Nephron (organoid): ENCODE data around the gene GPC5.

Experiments
- H3K27ac Mint-ChIP-seq, 3 experiments: 2 replicates each; pipeline ENCODE4 v1.8.0; 2020; ENCODE audit warnings: mixed read lengths in 3 of 3, mild to moderate bottlenecking in 2 of 3, moderate library complexity in 1 of 3
- H3K27me3 Mint-ChIP-seq: 2 replicates; pipeline ENCODE4 v1.8.0; 2021; ENCODE audit warnings: low read depth, mild to moderate bottlenecking, moderate library complexity, mixed read lengths
- H3K36me3 Mint-ChIP-seq: 2 replicates; pipeline ENCODE4 v1.8.0; 2020; ENCODE audit warnings: low read depth, mixed read lengths
- H3K4me1 Mint-ChIP-seq: 2 replicates; pipeline ENCODE4 v1.8.0; 2020; ENCODE audit warnings: mixed read lengths
- H3K4me3 Mint-ChIP-seq, 3 experiments: 2 replicates each; pipeline ENCODE4 v1.8.0; 2020; ENCODE audit warnings: mild to moderate bottlenecking in 3 of 3, mixed read lengths in 3 of 3, moderate library complexity in 2 of 3
- H3K9me3 Mint-ChIP-seq: 2 replicates; pipeline ENCODE4 v1.8.0; 2020; ENCODE audit warnings: mixed read lengths
- CTCF ChIP-seq, 3 experiments: fragments of 200-600 bp; sonication (generic); IDR thresholded peaks; one replicate each; pipeline ENCODE4 v1.5.0; 2021; ENCODE audit warnings: antibody characterized with exemption in 3 of 3; ENCODE audit not compliant: unreplicated experiment in 3 of 3

Gene GPC5

GRCh38 chr13:92670096-92670495 is 1271.7 kb downstream of the GPC5 start:
- no peak overlapping the region for H3K4me3 Mint-ChIP-seq
- H3K9me3 Mint-ChIP-seq: no peaks in the 10 kb centered on the region
- no peaks in the 10 kb centered on the region for H3K27me3 Mint-ChIP-seq
- no peak for TF ChIP-seq CTCF (IDR thresholded peaks at IDR 0.05; ENCODE audit: unreplicated experiment in 3 of 3)
- no peaks in the 10 kb centered on the region for H3K4me1 Mint-ChIP-seq
- no peaks in the 10 kb centered on the region for H3K36me3 Mint-ChIP-seq
- H3K27ac Mint-ChIP-seq: no peak overlapping the region

GRCh38 chr13:92671821-92672220 is 1273.4 kb downstream of the GPC5 start:
- Mint-ChIP-seq H3K36me3 (no peaks in the 10 kb centered on the region), H3K4me1 (no peaks in the 10 kb centered on the region), H3K27me3 (no peaks in the 10 kb centered on the region), H3K27ac (no peak overlapping the region), H3K4me3 (no peak overlapping the region), H3K9me3 (no peaks in the 10 kb centered on the region)
- TF ChIP-seq CTCF (IDR thresholded peaks at IDR 0.05; ENCODE audit: unreplicated experiment in 3 of 3): no peak

GRCh38 chr13:92676246-92676645 is 1277.8 kb downstream of the GPC5 start:
- Mint-ChIP-seq H3K4me3 (no peak overlapping the region), H3K4me1 (no peaks in the 10 kb centered on the region), H3K9me3 (no peaks in the 10 kb centered on the region), H3K27me3 (no peaks in the 10 kb centered on the region), H3K27ac (no peak overlapping the region), H3K36me3 (no peaks in the 10 kb centered on the region)
- no peak for TF ChIP-seq CTCF (IDR thresholded peaks at IDR 0.05; ENCODE audit: unreplicated experiment in 3 of 3)

DNA sequence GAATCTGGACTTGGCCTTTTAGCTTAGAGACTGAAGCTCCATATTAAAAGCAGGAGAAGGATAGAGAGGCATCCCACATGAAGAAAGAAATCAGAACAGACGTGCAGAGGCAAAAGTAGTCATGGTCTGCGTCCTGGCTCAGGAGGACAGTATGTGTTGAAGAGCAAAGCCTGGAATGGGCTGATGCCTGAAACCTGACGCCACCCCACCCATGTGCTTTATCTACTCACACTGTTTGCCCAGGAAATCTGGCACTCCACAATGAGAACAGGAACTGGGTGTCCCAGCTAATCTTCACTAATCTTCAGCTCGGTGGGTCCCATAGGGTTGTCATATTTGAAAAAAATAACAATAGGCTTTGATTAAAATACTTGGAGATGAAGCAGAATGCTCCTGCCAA is 1279.2 kb downstream of the GPC5 start:
- Mint-ChIP-seq H3K4me3 (no peak overlapping the region), H3K36me3 (no peaks in the 10 kb centered on the region), H3K27ac (no peak overlapping the region), H3K9me3 (no peaks in the 10 kb centered on the region), H3K4me1 (no peaks in the 10 kb centered on the region), H3K27me3 (no peaks in the 10 kb centered on the region)
- no peak for TF ChIP-seq CTCF (IDR thresholded peaks at IDR 0.05; ENCODE audit: unreplicated experiment in 3 of 3)

GRCh38 chr13:92679602-92680001 is 1281.2 kb downstream of the GPC5 start:
- Mint-ChIP-seq H3K4me1 (peaks cover 5% of the 10 kb centered on the region), H3K36me3 (no peaks in the 10 kb centered on the region), H3K9me3 (no peaks in the 10 kb centered on the region), H3K27me3 (no peaks in the 10 kb centered on the region), H3K4me3 (no peak overlapping the region), H3K27ac (no peak overlapping the region)
- no peak for TF ChIP-seq CTCF (IDR thresholded peaks at IDR 0.05; ENCODE audit: unreplicated experiment in 3 of 3)

- no peak overlapping the region for H3K4me3 Mint-ChIP-seq
- no peaks in the 10 kb centered on the region for H3K27me3 Mint-ChIP-seq
- H3K36me3 Mint-ChIP-seq: no peaks in the 10 kb centered on the region
- no peak for TF ChIP-seq CTCF (IDR thresholded peaks at IDR 0.05; ENCODE audit: unreplicated experiment in 3 of 3)
- peaks cover 5% of the 10 kb centered on the region for H3K4me1 Mint-ChIP-seq
- H3K27ac Mint-ChIP-seq: no peak overlapping the region
- H3K9me3 Mint-ChIP-seq: peaks cover 2% of the 10 kb centered on the region
Observed at GRCh38 chr13:92681239-92681638, 1282.8 kb downstream of the GPC5 start.
